ENCODE results near the gene SLA2. TPM values are rescaled to one million over a fixed set of nuclear protein-coding genes. Genes with fewer than 3 reads are reported as not detected.

SLA2 gene
- polyA plus RNA-seq, 1 donor from 2014 or later = 0.33 TPM

DNA sequence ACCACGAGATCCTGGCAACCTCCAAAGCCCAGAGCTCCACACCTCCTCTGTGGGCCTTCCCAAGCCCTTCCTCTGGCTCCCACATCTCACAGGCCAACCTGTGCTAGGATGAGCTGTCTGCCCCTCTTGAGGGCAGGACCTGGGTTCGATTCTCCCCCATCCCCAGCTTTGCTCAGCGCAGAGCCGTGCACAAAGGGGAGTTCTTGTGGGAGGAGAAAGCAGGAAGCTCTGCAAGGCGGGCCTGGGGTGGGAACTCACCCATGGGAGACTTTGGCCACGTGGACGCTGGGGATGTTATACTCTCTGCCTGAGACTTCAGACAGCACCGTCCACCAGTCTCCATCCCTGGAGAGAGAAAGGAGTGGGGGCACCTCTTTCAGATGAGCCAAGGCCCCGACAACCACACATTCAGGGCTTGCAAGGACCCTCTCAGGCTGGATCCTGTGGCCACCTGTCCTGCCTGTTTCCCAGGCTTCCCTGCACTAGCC, 12.7 kb downstream of the SLA2 start:
- TF ChIP-seq, protein P1, sequence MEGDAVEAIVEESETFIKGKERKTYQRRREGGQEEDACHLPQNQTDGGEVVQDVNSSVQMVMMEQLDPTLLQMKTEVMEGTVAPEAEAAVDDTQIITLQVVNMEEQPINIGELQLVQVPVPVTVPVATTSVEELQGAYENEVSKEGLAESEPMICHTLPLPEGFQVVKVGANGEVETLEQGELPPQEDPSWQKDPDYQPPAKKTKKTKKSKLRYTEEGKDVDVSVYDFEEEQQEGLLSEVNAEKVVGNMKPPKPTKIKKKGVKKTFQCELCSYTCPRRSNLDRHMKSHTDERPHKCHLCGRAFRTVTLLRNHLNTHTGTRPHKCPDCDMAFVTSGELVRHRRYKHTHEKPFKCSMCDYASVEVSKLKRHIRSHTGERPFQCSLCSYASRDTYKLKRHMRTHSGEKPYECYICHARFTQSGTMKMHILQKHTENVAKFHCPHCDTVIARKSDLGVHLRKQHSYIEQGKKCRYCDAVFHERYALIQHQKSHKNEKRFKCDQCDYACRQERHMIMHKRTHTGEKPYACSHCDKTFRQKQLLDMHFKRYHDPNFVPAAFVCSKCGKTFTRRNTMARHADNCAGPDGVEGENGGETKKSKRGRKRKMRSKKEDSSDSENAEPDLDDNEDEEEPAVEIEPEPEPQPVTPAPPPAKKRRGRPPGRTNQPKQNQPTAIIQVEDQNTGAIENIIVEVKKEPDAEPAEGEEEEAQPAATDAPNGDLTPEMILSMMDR (IDR thresholded peaks at IDR 0.05; ENCODE audit: poor library complexity, severe bottlenecking) = no peak
- TF ChIP-seq POLR2AphosphoS5 (IDR thresholded peaks at IDR 0.05) (no peak), SMC3 (conservative IDR thresholded peaks at IDR 0.05; ENCODE audit: poor library complexity) (no peak), EP300 (conservative IDR thresholded peaks at IDR 0.05; ENCODE audit: poor library complexity, severe bottlenecking) (no peak), RAD21 (conservative IDR thresholded peaks at IDR 0.05) (no peak), TAF1 (IDR thresholded peaks at IDR 0.05; ENCODE audit: low read depth) (no peak), MXI1 (conservative IDR thresholded peaks at IDR 0.05; ENCODE audit: poor library complexity, severe bottlenecking) (no peak), EZH2 (IDR thresholded peaks at IDR 0.05; ENCODE audit: borderline replicate concordance, insufficient read depth, low read length, poor library complexity, severe bottlenecking) (no peak)
- TF ChIP-seq, protein P2, sequence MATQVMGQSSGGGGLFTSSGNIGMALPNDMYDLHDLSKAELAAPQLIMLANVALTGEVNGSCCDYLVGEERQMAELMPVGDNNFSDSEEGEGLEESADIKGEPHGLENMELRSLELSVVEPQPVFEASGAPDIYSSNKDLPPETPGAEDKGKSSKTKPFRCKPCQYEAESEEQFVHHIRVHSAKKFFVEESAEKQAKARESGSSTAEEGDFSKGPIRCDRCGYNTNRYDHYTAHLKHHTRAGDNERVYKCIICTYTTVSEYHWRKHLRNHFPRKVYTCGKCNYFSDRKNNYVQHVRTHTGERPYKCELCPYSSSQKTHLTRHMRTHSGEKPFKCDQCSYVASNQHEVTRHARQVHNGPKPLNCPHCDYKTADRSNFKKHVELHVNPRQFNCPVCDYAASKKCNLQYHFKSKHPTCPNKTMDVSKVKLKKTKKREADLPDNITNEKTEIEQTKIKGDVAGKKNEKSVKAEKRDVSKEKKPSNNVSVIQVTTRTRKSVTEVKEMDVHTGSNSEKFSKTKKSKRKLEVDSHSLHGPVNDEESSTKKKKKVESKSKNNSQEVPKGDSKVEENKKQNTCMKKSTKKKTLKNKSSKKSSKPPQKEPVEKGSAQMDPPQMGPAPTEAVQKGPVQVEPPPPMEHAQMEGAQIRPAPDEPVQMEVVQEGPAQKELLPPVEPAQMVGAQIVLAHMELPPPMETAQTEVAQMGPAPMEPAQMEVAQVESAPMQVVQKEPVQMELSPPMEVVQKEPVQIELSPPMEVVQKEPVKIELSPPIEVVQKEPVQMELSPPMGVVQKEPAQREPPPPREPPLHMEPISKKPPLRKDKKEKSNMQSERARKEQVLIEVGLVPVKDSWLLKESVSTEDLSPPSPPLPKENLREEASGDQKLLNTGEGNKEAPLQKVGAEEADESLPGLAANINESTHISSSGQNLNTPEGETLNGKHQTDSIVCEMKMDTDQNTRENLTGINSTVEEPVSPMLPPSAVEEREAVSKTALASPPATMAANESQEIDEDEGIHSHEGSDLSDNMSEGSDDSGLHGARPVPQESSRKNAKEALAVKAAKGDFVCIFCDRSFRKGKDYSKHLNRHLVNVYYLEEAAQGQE (IDR thresholded peaks at IDR 0.05; ENCODE audit: borderline replicate concordance) = no peak
- Histone ChIP-seq H3K9me3 (ENCODE audit: low read length) (no peaks in the 10 kb centered on the region), H2AFZ (ENCODE audit: low read depth, low read length) (no peak overlapping the region), H3K27ac (ENCODE audit: low read length) (no peak overlapping the region), H3K79me2 (replicated peaks; ENCODE audit: insufficient read depth, low read length) (no peaks in the 10 kb centered on the region), H3K4me2 (ENCODE audit: low read length) (no peak overlapping the region), H3K27me3 (ENCODE audit: insufficient read depth, low read depth, low read length) (no peaks in the 10 kb centered on the region), H3K9me2 (ENCODE audit: insufficient read depth, low read length) (no peaks in the 10 kb centered on the region), H3K9ac (ENCODE audit: low read length) (no peak overlapping the region), H3F3A (ENCODE audit: insufficient read depth, low read length, poor library complexity, severe bottlenecking) (no peaks in the 10 kb centered on the region), H3K36me3 (ENCODE audit: insufficient read depth, low read length) (no peaks in the 10 kb centered on the region), H3K4me3 (ENCODE audit: low read length) (no peak overlapping the region), H4K20me1 (ENCODE audit: insufficient read depth) (no peaks in the 10 kb centered on the region)

DNA sequence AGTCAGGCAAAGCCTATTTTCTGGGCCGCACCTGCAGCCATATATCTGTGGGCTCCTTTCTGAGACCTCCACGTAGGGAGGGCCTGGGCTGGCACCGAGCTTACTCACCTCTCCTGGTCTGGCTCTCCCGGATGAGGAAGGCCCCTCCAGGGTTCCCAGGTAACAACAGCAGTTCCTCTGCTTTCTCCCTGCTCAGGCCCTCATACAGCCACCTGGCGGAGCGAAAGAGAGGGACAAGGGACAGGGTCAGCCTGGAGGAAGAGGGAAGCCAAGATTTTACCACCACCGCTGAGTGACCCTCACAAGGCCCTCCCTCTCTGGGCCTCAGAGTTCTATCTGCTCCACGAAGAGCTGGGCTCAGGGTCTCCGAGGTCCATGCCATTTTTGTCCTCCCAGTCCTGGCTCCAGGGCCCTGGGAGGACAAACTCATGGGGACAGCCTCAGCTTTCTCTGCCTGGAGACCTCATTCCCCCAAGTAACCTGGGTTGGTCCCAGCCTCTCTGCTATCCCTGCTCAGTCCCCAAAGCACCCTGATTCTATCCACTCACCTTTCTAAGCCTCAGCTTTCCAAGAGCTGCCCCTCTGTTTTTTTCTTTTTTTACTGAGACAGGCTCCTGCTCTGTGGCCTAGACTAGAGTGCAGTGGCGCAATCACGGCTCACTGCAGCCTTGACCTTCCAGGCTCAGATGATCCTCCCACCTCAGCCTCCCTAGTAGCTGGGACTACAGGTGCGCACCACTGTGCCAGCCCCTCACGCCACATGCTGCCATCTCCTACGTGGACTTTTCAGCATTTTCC, 13.3 kb downstream of the SLA2 start:
- H3K9me2 ChIP-seq (ENCODE audit: insufficient read depth, low read length) = no peaks in the 10 kb centered on the region
- no peaks in the 10 kb centered on the region for H3K9me3 ChIP-seq (ENCODE audit: low read length)
- no peak overlapping the region for H3K4me3 ChIP-seq (ENCODE audit: low read length)
- no peaks in the 10 kb centered on the region for H3K36me3 ChIP-seq (ENCODE audit: insufficient read depth, low read length)
- H3F3A ChIP-seq (ENCODE audit: insufficient read depth, low read length, poor library complexity, severe bottlenecking) = no peaks in the 10 kb centered on the region
- H3K9ac ChIP-seq (ENCODE audit: low read length) = no peak overlapping the region
- H3K79me2 ChIP-seq (replicated peaks; ENCODE audit: insufficient read depth, low read length) = no peaks in the 10 kb centered on the region
- H3K4me2 ChIP-seq (ENCODE audit: low read length) = no peak overlapping the region
- no peak for TF ChIP-seq MXI1 (conservative IDR thresholded peaks at IDR 0.05; ENCODE audit: poor library complexity, severe bottlenecking)
- TF ChIP-seq EP300 (conservative IDR thresholded peaks at IDR 0.05; ENCODE audit: poor library complexity, severe bottlenecking) = no peak
- H3K27ac ChIP-seq (ENCODE audit: low read length) = no peak overlapping the region
- no peaks in the 10 kb centered on the region for H3K27me3 ChIP-seq (ENCODE audit: insufficient read depth, low read depth, low read length)
- H2AFZ ChIP-seq (ENCODE audit: low read depth, low read length) = no peak overlapping the region
- H4K20me1 ChIP-seq (ENCODE audit: insufficient read depth) = no peaks in the 10 kb centered on the region

Data from neural cell (in vitro differentiated cells).